Erythroblast (primary cell): ENCODE results near the gene ZBP1.

ENCODE experiments used
- DNase-seq, 2 experiments: peaks; one replicate each; lab custom pipeline; 2025; lab: John Stamatoyannopoulos, UW
- GATA1 ChIP-seq: IDR thresholded peaks from 2 replicates; pipeline ENCODE4 v1.6.1; 2011; ENCODE audit warnings: low read depth, mild to moderate bottlenecking, control low read depth, low read length, moderate library complexity
- POLR2A ChIP-seq: IDR thresholded peaks from 2 replicates; pipeline ENCODE4 v1.6.1; 2011; ENCODE audit warnings: mild to moderate bottlenecking, low read length

Gene ZBP1

DNA sequence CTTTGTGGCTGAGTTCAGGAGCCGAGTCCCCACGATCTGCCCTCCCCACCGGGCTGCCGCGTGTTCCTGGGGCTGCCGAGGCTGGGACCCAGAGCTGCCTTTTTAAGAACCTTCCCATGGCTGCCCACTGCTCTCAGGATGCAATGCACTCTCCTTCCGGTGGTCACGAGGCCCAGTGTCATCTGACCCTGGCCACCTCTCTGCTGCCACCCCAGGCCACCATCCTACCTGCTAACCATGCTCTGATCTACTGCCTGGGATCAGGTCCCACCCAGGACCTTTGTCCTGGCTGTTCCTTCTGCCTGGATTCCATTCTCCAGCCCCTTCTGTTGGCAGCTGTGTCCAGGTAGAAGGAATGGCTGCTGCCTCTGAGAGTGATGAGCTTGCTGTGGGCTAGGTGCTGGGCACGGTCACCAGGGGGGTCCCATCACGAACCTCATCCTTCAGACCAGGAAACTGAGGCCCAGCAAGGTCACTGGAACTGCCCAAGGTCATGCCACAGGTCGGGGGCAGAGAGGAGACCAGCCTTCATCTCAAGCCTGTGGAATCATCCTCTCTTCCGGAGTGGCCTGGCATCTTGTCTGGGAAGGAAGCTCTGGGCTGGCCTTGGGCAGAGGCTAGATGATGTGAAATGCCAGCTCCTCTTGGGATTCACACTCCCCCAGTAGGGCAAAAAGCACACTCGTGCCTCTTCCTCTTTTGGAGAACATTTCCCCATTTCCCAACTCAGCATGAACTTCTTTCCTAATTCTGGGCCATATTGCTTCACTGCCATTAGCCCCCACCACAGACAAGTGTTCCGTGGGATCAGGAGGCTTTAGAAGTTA lies 38.8 kb downstream of the ZBP1 start:
- no peak for TF ChIP-seq GATA1
- no peak for TF ChIP-seq POLR2A
- DNase-seq, result no peak

DNA sequence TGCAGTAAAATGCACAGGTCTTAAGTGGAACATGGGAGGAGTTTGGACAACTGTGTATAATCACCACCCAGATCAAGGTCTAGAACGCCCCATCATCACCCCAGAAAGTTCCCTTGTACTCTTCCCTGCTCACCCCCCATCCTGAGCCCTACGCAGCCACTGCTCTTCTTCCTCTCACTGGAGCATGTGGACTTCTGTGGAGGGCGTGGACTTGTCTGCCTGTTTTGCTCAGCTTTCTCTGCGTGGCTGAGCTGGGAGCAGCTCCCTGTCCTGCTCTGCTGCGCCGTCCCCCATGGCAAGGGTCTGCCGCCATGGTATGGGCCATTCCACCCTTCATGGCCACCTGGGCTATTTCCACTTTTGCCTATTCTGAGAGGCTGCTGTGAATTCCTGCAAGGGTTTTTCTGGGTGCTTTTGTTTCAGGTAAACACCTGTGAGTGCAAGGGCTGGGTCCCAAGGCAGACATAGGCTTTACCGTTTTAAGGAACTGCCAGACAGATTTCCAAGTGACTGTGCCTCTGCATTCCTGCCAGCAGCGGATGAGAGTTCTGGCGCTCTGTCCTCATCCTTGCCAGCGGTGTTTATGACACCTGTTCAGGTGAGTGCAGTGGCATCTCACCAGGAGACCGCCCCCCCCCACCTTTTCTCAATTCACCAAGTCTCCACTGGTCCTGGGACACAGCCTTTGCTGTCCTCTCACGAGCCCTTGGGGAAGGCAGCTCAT lies 39.6 kb downstream of the ZBP1 start:
- TF ChIP-seq POLR2A, result no peak
- TF ChIP-seq GATA1, result no peak
- no peak for DNase-seq

DNA sequence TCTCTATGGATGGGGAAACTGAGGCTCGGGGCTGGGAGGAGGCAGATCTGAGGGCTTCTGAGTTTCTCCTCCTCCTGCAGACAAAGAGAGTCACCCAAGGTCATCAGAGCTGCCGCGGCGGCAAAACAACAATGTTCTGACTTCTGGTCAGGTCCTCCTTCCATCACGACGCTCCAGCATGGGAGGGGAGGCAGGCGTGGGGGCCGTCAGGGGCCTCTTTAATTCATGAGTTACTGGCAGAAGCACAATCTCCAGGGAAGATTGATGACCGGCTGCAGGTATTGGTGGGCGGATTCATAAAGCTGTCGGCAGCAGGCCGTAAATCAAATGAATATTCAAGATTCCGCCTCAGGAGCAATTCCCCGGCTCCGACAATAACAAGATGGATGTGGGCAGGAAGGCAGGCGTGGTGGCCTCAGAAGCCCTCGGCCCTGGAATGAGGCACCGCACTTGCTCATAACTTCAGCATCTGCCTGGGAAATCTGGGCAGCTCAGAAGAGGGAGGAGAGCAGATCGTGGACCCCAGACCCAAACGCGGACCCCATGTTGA lies 40.3 kb downstream of the ZBP1 start:
- DNase-seq, result no peak
- no peak for TF ChIP-seq POLR2A
- no peak for TF ChIP-seq GATA1

DNA sequence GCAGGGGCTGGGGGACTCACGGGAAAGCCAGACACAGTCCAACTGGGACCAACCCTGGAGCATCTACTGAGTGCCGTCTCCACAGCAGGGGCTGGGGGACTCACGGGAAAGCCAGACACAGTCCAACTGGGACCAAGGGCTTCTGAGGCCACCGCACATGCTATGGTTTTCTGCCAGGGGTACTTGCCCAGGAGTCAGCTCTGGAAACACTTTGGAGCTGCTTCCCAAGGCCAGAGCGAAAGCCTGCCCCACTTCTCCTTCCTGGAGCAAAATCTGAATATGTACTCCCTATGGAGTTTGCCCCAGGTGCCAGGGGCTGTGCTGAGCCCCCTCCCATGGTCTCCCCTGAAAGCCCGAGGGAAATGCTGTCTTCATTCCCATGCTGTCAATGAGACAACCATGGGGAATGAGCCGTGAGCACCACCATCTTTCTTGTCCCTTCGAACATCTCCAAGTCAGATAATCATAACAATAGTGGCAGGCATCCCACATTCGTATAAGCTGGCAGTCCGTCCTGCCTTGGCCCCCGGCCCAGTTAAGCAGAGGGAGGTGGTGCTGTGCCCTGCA lies 40.8 kb downstream of the ZBP1 start:
- DNase-seq, result no peak
- TF ChIP-seq GATA1 (no peak), POLR2A (no peak)

DNA sequence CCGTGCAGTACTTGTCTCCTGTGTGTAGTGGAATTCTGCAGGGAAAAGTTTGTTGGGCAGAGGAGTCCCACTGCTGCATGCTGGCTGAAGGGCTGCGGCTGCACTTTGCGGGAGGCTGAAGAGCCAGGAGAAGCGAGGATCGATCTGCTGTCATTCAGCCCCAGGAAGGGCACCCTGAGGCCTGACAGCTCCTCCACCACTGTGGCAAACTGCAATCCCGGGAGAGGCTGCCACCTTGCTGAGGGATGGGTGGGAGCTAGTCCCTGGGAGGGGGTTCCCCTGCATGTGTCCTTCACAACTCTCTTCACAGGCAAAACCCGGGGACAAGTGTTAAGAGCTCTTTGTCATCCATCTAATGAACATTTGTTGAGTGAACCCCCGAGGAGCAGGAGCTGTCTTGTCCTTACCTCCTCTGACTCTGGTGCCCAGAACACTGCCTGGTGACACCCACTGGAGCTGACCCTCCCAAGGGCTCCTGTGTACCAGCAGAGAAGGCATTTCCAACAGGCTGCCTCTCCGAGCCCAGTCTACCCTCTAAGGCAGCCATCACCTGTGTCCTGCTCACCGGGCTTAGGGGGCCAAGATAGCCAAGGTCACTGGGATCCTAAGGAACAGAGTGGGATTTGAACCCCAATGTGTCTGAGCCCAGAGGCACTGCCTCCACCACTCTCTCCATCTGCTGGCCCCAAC lies 41.6 kb downstream of the ZBP1 start:
- TF ChIP-seq POLR2A (no peak), GATA1 (no peak)
- no peak for DNase-seq

DNA sequence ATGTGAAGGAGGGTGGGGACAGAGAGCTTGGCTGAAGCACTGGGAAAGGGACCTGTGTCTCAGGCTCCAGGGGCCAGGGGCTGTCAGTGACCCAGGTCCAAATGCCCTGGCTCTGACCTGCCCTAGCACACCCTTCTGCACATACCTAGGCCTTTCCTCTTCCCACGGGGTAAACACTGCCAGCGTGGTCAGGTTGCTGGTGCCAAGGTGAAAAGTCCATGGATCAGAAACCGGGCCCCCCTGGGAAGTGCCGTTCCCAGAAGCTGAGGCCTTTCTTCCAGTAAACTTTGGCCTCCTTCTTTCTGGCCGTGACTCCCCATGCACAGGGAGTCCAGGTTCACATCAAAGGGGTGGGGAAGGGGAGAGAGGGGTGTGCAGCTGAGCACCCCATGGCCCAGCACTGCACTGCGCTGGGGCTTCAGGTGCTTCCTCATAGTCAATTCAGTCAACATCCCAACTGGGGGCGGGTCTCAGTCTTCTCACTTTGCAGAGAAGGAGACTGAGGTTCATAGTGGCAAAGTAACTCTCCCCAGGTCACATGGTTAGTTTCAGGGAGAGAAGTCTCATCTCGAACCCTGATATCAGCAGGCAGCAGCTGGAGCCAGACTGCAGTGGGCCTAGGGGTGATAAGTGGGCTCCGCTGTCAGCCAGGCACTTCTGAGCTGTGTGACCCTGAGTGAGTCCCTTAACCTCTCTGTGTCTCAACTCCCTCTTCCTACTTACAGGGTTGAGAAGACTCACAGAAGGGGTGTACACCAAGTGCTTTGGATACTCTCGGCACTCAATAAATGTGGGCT lies 42.3 kb downstream of the ZBP1 start:
- DNase-seq, result peak; percentile 84 to 93
- TF ChIP-seq POLR2A, result no peak
- TF ChIP-seq GATA1, result peak; percentile 52

DNA sequence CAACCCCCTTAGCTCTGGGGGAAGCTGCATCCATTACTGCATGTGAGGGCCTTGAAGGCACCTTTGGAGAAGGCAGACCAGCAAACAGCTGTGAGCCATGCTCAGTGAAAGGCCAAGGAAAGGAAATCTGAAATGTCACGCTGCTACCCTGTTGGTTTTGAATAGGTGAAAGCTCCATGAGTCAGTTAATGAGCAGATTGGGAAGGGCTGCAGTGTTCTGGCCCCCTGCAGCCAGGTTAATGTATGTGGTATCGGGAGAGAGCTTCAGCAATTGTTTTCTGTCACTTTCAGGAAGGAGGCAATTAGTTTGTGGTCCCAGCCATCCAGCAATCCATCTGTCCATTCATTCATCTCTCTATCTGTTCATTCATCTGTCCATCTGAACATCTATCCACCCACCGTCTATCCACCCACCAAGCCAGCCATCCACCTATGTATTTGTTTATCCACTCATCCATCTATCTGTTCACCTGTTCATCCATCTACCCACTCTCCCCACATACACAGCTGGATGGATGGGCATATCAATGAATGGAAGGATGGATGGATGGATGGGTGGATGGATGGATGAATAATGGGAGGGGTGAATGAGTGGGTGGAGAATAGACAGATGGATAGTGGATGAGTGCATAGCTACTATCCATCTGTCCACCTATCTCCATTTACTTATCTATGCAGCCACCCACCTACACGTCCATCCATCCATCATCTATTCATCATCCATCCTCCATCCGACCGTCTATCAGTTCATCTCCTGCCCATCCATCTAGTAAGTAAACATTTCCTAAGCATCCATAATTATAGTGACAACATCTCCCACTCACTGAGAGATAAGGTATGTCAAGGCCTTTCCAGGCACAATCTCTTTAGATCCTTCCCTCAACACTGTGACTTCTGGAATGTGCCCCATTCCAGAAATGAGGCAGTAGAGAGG lies 43.3 kb downstream of the ZBP1 start:
- TF ChIP-seq GATA1 (no peak), POLR2A (no peak)
- DNase-seq, result no peak

DNA sequence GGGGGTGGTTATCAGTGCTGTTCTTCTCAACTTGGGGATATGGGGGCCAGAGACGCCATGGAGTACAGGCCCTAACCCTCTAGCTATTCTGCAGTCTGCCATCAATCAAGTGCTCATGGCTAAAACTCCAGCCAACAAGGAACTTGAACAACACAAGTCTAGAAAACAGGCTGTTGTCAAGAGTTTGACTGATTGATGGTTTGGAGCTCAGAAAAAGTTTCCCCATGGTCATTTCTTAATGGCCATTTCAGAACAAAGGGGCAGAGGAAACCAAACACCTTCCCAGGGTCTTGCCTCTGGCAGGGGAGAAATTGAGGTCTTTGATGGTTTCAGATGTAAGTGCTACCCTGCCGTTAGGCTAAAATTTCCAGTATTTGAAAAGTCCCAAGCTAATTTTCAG lies 44.2 kb downstream of the ZBP1 start:
- TF ChIP-seq GATA1 (no peak), POLR2A (no peak)
- DNase-seq, result no peak

DNA sequence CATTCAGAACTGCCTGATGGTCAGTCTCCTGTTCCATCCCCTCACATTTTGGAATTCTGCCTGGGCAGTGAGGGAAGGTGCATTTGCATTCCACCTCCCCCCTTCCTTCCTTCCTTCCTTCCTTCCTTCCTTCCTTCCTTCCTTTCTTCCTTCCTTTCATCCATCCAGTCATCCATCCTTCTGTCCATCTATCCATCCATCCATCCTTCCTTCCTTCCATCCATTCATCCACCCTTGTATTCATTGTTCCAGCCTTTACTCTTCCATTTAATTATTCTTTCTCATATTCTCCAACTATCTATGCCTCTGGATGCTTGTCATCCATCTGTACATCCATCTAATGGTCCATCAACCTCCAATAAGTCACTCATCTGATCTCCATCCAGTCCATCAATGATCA lies 45.3 kb downstream of the ZBP1 start:
- no peak for DNase-seq

DNA sequence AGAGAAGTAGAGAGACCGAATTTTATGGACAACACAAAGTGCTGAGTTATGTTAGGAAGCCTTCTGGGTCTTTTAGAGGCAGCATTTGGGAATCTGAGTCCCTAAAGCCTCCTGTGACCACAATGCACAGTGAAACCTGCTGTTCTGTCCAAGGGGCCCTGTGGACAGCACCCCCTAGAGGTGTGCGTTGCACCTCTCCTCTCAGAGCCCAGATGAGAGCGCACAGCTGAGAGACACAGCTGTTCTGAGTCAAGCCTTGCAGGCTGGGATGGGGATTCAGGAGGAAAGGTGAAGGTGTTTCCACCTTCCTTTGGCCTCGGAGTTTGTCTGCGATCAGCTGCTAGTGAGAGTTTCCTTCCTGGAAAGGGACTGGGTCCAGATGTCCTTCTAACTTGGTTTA lies 46.3 kb downstream of the ZBP1 start:
- TF ChIP-seq POLR2A (no peak), GATA1 (no peak)
- no peak for DNase-seq

More for the DNA sequence above, 45.3 kb downstream of the ZBP1 start:
- TF ChIP-seq POLR2A (no peak), GATA1 (no peak)

DNA sequence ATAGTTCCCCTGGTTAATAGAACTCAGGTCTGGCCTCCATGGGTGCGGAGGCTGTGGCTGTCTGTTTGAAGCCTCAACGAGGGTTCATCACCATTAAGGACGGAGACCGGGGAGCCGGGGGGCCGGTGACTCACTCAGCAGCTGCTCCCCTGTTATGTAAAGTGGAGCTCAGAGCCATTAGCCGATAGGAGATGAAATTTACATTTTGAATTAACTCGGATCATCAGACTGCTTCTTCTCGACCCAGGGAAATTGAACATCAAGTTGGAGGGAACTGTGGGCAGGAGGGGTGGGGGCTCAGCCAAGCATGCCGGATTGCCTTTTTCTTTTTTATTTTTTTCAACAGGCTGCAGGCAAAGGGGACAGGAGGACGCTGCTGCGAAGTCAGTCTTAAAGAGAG lies 47.0 kb downstream of the ZBP1 start:
- TF ChIP-seq POLR2A, result no peak
- no peak for TF ChIP-seq GATA1
- DNase-seq, result no peak

DNA sequence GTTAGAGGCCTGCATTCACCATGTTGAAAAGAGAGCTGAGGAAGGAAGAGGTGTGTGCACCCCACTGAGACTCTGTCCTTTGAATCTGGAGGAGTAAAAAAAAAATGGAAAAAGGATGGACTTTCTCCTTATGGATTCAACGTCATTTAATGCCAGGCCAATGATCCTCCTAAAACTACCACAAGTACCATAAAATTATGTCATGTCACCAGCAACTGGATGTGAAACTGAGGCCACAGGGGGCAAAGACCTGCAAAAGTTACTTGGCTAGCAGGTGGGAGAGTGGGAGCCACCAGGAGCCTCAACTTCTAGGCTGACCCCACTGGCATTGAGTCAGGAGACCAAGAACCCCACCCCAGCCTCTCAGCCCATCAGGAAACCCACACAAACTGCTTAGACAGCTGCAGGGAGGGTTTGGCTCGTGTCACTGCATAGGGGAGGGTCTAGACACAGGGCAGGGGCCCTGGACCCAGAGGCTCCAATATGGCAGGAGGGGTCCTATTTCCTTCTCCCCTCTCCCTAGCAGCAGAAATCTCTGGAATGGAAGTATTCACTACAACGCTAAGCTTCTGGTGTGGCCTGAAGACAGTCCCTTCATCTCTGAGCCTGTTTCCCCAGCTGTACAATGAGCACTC lies 48.3 kb downstream of the ZBP1 start:
- DNase-seq, result no peak
- TF ChIP-seq GATA1 (no peak), POLR2A (no peak)

DNA sequence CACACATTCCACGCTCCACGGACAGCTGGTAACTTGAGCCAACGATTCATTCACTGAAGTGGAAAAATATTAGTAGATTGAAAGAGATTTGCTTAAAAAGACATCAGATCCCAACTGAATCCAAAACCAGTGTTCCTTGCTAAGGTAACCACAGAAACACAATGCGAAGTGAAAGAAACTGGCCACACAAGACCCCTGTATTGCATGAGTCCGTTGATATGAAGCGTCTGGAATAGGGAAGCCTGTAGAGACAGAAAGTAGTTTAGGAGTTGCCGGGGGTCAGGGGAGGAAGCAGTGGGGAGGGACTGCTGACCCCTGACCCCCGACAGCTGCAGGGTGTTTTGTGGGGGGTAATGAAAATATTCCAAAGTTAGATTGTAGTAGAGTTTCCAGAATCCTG lies 49.3 kb downstream of the ZBP1 start:
- no peak for DNase-seq
- TF ChIP-seq GATA1 (no peak), POLR2A (no peak)
